PC-9 (cell line): Measurements from ENCODE around the gene BRCA1.
"Not testable (repeated sequence)": the region's sequence is repeated elsewhere in the genome, so short reads cannot be mapped to it uniquely, and the experiment has no call there.

Experiments used
- CTCF ChIP-seq: fragments of 200-600 bp; sonication (generic); conservative IDR thresholded peaks from 2 replicates; pipeline ENCODE4 v1.6.1; 2017; ENCODE audit warnings: mixed run types, antibody characterized with exemption, mild to moderate bottlenecking, moderate library complexity
- EZH2 ChIP-seq: fragments of 200-600 bp; sonication (generic); IDR thresholded peaks from 2 replicates; pipeline ENCODE4 v1.8.0; 2017; ENCODE audit warnings: antibody characterized with exemption, low read depth

- not testable (repeated sequence) for TF ChIP-seq CTCF, EZH2
Observed at GRCh38 chr17:43153197-43153835, 28.2 kb upstream of the BRCA1 start.
